ENCODE data around the gene GUCD1. TPM values are rescaled to one million over a fixed set of nuclear protein-coding genes. Genes with fewer than 3 reads are reported as not detected.

GUCD1 gene
- total and polyA plus RNA-seq, 2 experiments from 2014 or later: 37.2 to 125 TPM

- H3K9ac ChIP-seq: no peak overlapping the region
- no peaks in the 10 kb centered on the region for H3F3A ChIP-seq (ENCODE audit: insufficient read depth)
- H4K20me1 ChIP-seq (ENCODE audit: insufficient read depth): no peaks in the 10 kb centered on the region
- H3K9me3 ChIP-seq (ENCODE audit: low read depth): no peaks in the 10 kb centered on the region
- TF ChIP-seq EZH2phosphoT487 (IDR thresholded peaks at IDR 0.05; ENCODE audit: insufficient read depth, low read depth) (no peak), EZH2 (IDR thresholded peaks at IDR 0.05; ENCODE audit: insufficient read depth, poor library complexity, severe bottlenecking) (no peak)
- no peak for DNase-seq
- H3K4me1 ChIP-seq (ENCODE audit: insufficient read depth): peaks cover 10% of the 10 kb centered on the region
- H3K27me3 ChIP-seq (replicated peaks; ENCODE audit: insufficient read depth): no peaks in the 10 kb centered on the region
- H2AFZ ChIP-seq: no peak overlapping the region
- H3K4me3 ChIP-seq: no peak overlapping the region
- H3K79me2 ChIP-seq (ENCODE audit: insufficient read depth): peaks cover 72% of the 10 kb centered on the region
- H3K4me2 ChIP-seq (ENCODE audit: unreplicated experiment): no peak overlapping the region
- in situ Hi-C loops (cut with MboI): no loop called here
- 80 to 82% methylated on average over 6 of the region's 6 CpGs for WGBS, 2 experiments (ENCODE audit: low coverage in 1 of 2, low lambda C conversion rate in 2 of 2, missing lambda C conversion rate in 2 of 2)
- H3K9me2 ChIP-seq (ENCODE audit: insufficient read depth): no peaks in the 10 kb centered on the region
- no peak overlapping the region for H3K27ac ChIP-seq
- 0 out of 2 replicates have a peak, but pooled peaks cover 3% of the 10 kb centered on the region for H3K36me3 ChIP-seq (ENCODE audit: low read depth)
These were observed 4.0 kb downstream of the GUCD1 start for GRCh38 chr22:24550902-24551435.

- peak; percentile 36 for DNase-seq
- no peaks in the 10 kb centered on the region for H3K9me3 ChIP-seq (ENCODE audit: low read depth)
- no peak overlapping the region for H3K27ac ChIP-seq
- no peaks in the 10 kb centered on the region for H3F3A ChIP-seq (ENCODE audit: insufficient read depth)
- H3K4me2 ChIP-seq (ENCODE audit: unreplicated experiment): no peak overlapping the region
- 0 out of 2 replicates have a peak, but pooled peaks cover 3% of the 10 kb centered on the region for H3K36me3 ChIP-seq (ENCODE audit: low read depth)
- H3K4me3 ChIP-seq: no peak overlapping the region
- WGBS, 2 experiments (ENCODE audit: low coverage in 1 of 2, low lambda C conversion rate in 2 of 2, missing lambda C conversion rate in 2 of 2): 81 to 83% methylated on average over 8 of the region's 8 CpGs
- peaks cover 70% of the 10 kb centered on the region for H3K79me2 ChIP-seq (ENCODE audit: insufficient read depth)
- TF ChIP-seq EZH2phosphoT487 (IDR thresholded peaks at IDR 0.05; ENCODE audit: insufficient read depth, low read depth) (no peak), EZH2 (IDR thresholded peaks at IDR 0.05; ENCODE audit: insufficient read depth, poor library complexity, severe bottlenecking) (no peak)
- no peak overlapping the region for H3K9ac ChIP-seq
- H2AFZ ChIP-seq: no peak overlapping the region
- H3K27me3 ChIP-seq (replicated peaks; ENCODE audit: insufficient read depth): no peaks in the 10 kb centered on the region
- in situ Hi-C loops (cut with MboI): no loop called here
- no peaks in the 10 kb centered on the region for H3K9me2 ChIP-seq (ENCODE audit: insufficient read depth)
- H3K4me1 ChIP-seq (ENCODE audit: insufficient read depth): peaks cover 10% of the 10 kb centered on the region
- H4K20me1 ChIP-seq (ENCODE audit: insufficient read depth): no peaks in the 10 kb centered on the region
These were observed 4.7 kb downstream of the GUCD1 start for GRCh38 chr22:24550028-24550901.

GRCh38 chr22:24548812-24549211 is 6.1 kb downstream of the GUCD1 start:
- TF ChIP-seq EZH2 (IDR thresholded peaks at IDR 0.05; ENCODE audit: insufficient read depth, poor library complexity, severe bottlenecking) (no peak), EZH2phosphoT487 (IDR thresholded peaks at IDR 0.05; ENCODE audit: insufficient read depth, low read depth) (no peak)
- in situ Hi-C loops (cut with MboI): no loop called here

GRCh38 chr22:24543679-24544243 is 11.2 kb downstream of the GUCD1 start:
- 92 to 93% methylated on average over 10 of the region's 11 CpGs for WGBS, 2 experiments (ENCODE audit: low coverage in 1 of 2, low lambda C conversion rate in 2 of 2, missing lambda C conversion rate in 2 of 2)

More at GRCh38 chr22:24548812-24549211, 6.1 kb downstream of the GUCD1 start:
- H3F3A ChIP-seq (ENCODE audit: insufficient read depth): no peaks in the 10 kb centered on the region
- H3K36me3 ChIP-seq (ENCODE audit: low read depth): 0 out of 2 replicates have a peak, but pooled peaks cover 3% of the 10 kb centered on the region
- no peaks in the 10 kb centered on the region for H3K27me3 ChIP-seq (replicated peaks; ENCODE audit: insufficient read depth)
- no peaks in the 10 kb centered on the region for H3K9me2 ChIP-seq (ENCODE audit: insufficient read depth)
- H4K20me1 ChIP-seq (ENCODE audit: insufficient read depth): no peaks in the 10 kb centered on the region
- H2AFZ ChIP-seq: no peak overlapping the region
- WGBS, 2 experiments (ENCODE audit: low coverage in 1 of 2, low lambda C conversion rate in 2 of 2, missing lambda C conversion rate in 2 of 2): 88 to 92% methylated on average over 4 of the region's 4 CpGs
- DNase-seq: no peak
- H3K9me3 ChIP-seq (ENCODE audit: low read depth): no peaks in the 10 kb centered on the region
- H3K4me3 ChIP-seq: no peak overlapping the region
- H3K4me2 ChIP-seq (ENCODE audit: unreplicated experiment): no peak overlapping the region
- no peak overlapping the region for H3K9ac ChIP-seq
- no peak overlapping the region for H3K27ac ChIP-seq
- H3K4me1 ChIP-seq (ENCODE audit: insufficient read depth): peaks cover 9% of the 10 kb centered on the region
- peaks cover 59% of the 10 kb centered on the region for H3K79me2 ChIP-seq (ENCODE audit: insufficient read depth)

More at GRCh38 chr22:24543679-24544243, 11.2 kb downstream of the GUCD1 start:
- in situ Hi-C loops (cut with MboI): no loop called here
- Histone ChIP-seq H3K4me1 (ENCODE audit: insufficient read depth) (no peaks in the 10 kb centered on the region), H3K27me3 (replicated peaks; ENCODE audit: insufficient read depth) (no peaks in the 10 kb centered on the region), H3F3A (ENCODE audit: insufficient read depth) (no peaks in the 10 kb centered on the region), H4K20me1 (ENCODE audit: insufficient read depth) (no peaks in the 10 kb centered on the region), H3K79me2 (ENCODE audit: insufficient read depth) (peaks cover 9% of the 10 kb centered on the region), H3K9me2 (ENCODE audit: insufficient read depth) (no peaks in the 10 kb centered on the region), H2AFZ (no peak overlapping the region), H3K9me3 (ENCODE audit: low read depth) (no peaks in the 10 kb centered on the region), H3K4me2 (ENCODE audit: unreplicated experiment) (no peak overlapping the region), H3K4me3 (no peak overlapping the region), H3K36me3 (ENCODE audit: low read depth) (peaks cover 3% of the 10 kb centered on the region; the same call in 1 of the 2 replicates), H3K27ac (no peak overlapping the region), H3K9ac (no peak overlapping the region)
- DNase-seq: no peak
- TF ChIP-seq EZH2 (IDR thresholded peaks at IDR 0.05; ENCODE audit: insufficient read depth, poor library complexity, severe bottlenecking) (no peak), EZH2phosphoT487 (IDR thresholded peaks at IDR 0.05; ENCODE audit: insufficient read depth, low read depth) (no peak)

All from GM23248 (cell line).